GM18499 (cell line): ENCODE data around the gene OSBPL2.

Source experiments
- ATAC-seq: cut with Tn5 transposase; IDR thresholded peaks from one replicate; pipeline ENCODE4 v1.9.1; 2021; ENCODE audit warnings: moderate number of reproducible peaks; ENCODE audit not compliant: insufficient read depth, unreplicated experiment

The OSBPL2 gene

DNA sequence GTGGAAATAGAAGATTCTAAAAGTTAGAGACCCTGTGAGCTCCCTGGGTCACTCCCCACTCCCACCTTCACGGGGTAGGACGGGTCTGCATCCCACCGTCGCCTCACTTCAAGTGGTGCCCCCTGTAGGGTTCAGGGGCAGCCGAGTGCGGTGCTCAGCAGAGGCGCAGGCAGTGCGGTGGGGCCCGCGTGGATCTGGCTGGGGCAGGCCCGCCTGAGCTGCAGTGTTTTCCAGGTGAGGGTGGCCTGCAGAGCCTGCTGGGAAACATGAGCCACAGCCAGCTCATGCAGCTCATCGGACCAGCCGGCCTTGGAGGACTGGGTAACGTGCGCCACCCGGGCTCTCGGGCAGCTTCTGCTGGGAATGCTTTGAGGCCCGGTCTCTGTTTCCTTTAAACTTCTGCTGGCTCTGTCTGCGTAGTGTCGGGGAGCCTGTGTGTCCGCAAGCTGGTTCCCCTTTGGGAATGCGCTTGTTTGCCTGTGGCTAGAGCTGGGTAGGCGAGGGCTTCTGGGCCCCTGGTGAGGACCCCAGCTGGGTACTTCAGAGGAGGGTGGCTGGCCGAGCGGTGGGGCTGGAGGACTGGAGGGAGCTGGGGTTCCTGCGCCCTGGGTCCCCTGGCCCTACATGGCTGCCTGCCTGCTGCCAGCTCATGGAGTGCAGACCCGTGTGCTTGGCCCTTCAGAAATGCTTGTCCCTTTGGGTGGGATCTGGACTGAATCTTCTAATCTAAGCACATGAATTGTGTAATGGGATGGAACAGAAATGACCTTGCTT lies 68.3 kb downstream of the OSBPL2 start:
- no peak for ATAC-seq

GRCh38 chr20:62307226-62308101 lies 69.1 kb downstream of the OSBPL2 start:
- no peak for ATAC-seq

GRCh38 chr20:62308102-62308822 lies 69.9 kb downstream of the OSBPL2 start:
- no peak for ATAC-seq

GRCh38 chr20:62309198-62309944 lies 71.0 kb downstream of the OSBPL2 start:
- no peak for ATAC-seq

GRCh38 chr20:62309947-62310756 lies 71.8 kb downstream of the OSBPL2 start:
- no peak for ATAC-seq

DNA sequence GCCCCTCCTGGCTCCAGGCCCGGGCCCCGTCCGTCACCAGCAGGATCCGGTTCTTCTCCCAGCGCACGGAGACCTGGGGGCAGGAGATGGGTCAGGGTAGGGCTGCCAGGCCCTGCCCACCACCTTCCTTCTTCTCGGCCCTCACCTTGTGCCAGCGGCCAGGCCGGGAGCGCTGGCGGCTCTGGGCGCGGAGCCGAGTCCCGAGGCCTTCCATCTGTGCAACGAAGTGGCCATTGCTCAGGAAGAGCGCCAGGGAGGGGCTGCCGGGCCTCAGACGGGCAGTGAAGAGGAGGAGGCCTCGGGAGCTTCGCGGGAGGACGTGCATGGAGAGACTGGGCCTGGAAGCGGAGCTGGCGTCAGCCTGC lies 72.4 kb downstream of the OSBPL2 start:
- ATAC-seq = no peak

DNA sequence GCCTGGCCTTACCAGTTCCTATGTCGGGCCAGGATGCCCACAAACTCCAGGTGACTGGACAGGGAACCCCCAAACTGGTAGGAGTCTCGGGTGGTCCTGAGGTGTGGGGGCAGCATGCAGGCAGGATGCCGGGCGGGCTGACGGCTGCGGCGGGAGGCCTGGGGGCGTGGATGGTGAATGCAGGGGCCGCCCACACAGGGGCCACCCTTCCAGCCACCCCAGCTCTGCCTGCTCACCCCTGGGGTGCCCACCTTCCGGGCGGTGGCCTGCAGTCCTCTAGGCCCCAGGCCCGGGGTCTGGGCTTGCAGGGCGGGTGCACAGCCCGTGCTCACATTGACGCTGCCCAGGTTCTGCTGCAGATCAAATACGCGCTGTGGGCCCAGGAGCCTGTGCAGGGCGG lies 72.8 kb downstream of the OSBPL2 start:
- ATAC-seq = no peak

- no peak for ATAC-seq
These were observed 73.7 kb downstream of the OSBPL2 start for GRCh38 chr20:62311832-62312661.

- ATAC-seq = no peak
These were observed 74.3 kb downstream of the OSBPL2 start for GRCh38 chr20:62312662-62312977.

DNA sequence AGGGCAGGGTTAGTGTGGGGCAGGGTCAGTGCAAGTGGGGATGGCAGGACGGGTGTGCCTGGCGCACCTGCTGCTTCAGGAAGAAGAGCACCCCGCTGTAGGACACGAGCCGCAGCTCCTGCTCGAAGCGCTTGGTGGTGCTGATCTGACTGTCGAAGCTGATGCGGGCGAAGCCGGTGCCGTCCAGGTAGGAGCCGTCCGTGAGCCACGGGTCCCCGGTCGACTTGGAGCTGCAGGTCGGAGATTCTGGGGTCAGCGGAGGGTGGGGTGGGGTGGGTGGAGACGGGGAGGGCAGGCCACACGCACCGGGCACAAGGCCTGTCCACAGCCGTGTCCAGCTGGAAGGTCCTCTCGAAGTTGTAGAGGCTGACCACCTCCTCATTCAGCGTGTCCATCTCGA lies 74.7 kb downstream of the OSBPL2 start:
- ATAC-seq = no peak

DNA sequence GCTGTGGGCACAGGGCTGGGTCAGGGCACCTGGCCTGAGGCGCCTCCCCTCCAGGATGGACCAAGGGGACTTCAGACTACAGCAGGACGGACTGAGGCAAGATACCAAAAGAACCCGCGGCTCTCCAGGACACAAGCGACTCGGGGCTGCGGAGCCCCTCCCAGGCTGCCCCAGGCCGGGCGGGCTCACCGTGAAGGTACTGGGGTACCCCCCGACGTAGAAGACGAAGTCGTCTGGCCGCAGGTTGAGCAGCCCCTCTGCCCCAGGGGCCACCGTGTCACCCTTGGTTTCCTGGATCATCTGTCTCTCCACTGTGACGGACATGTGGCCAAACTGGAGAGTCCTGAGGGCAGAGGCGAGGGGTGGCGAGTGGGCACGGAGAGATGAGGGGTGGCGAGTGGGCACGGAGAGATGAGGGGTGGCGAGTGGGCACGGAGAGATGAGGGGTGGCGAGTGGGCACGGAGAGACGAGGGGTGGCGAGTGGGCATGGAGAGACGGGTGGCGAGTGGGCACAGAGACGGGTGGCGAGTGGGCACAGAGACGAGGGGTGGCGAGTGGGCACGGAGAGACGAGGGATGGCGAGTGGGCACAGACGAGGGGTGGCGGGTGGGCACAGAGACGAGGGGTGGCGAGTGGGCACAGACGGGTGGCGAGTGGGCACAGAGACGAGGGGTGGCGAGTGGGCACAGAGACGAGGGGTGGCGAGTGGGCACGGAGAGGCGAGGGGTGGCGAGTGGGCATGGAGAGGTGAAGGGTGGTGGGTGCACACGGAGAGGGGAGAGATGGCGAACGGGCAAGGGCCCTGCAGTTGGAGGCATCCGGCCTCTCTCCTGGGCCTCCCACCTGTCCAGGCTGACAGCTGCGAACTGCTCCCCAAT lies 75.4 kb downstream of the OSBPL2 start:
- no peak for ATAC-seq

DNA sequence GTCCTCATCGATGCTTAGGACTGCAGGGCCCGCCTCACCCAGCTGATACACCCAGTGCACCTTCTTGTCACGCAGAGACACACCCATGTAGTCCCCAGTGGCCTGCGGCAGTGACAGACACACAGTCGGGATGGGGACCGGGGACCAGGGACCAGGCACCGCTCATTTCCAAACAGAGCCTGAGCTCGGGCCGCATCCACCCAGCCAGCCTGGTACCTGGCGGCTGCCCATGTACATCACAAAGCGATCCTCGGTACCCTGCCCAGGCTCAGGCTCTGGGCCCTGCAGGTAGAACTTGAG lies 76.0 kb downstream of the OSBPL2 start:
- ATAC-seq = no peak

- no peak for ATAC-seq
These were observed 76.5 kb downstream of the OSBPL2 start for GRCh38 chr20:62314711-62315302.

GRCh38 chr20:62315773-62316172 lies 77.5 kb downstream of the OSBPL2 start:
- no peak for ATAC-seq

GRCh38 chr20:62316331-62317166 lies 78.2 kb downstream of the OSBPL2 start:
- no peak for ATAC-seq

- ATAC-seq = no peak
These were observed 78.9 kb downstream of the OSBPL2 start for GRCh38 chr20:62317167-62317655.
